K562 (cell line): Measurements from ENCODE around the gene WDR45. TPM values are rescaled to one million over a fixed set of nuclear protein-coding genes. Genes with fewer than 3 reads are reported as not detected.

Experiments used
- ATAC-seq: fragments of 200-7000 bp; cut with Tn5 transposase; 3 replicates; pipeline ENCODE4 v1.9.1; 2020; ENCODE audit warnings: moderate library complexity
- BruUV-seq: library from RNA; stranded (reverse); fragments of 400-500 nt; replicated peaks from 2 replicates; lab custom pipeline; 2021; lab: Mats Ljungman, UMichigan
- CTCF ChIA-PET: fragments of 300-600 bp; formaldehyde crosslinking; extraction: SDS; loops from one replicate; lab custom pipeline; 2021; ENCODE audit warnings: low intra/inter-chr PET ratio; lab: Yijun Ruan, JAX
- POLR2A ChIA-PET: fragments of 300-600, 350-650 bp; sonication (Branson Sonifier 250); formaldehyde crosslinking; extraction: SDS; loops from one replicate; lab custom pipeline; 2021; ENCODE audit warnings: antibody characterized with exemption, inconsistent platforms; lab: Yijun Ruan, JAX
- DNase-seq, 4 experiments: peaks; one replicate each; pipeline versions ENCODE4 v3.0.0 to v3.0.0-alpha.2; 2011 to 2018; ENCODE audit warnings: low spot score in 3 of 4, mixed read lengths in 3 of 4; ENCODE audit errors: extremely low read depth in 1 of 4
- FAIRE-seq: peaks from 2 replicates; lab custom pipeline; 2011; peaks lifted over from hg19 to GRCh38; lab: Jason Lieb, UNC
- H2AFZ ChIP-seq: 2 replicates; pipeline ENCODE4 v1.6.0; 2011; ENCODE audit warnings: low read depth, low read length, control low read depth, inconsistent platforms
- H3K27ac ChIP-seq: fragments of 200-600 bp; 3 replicates; pipeline ENCODE4 v1.8.0; 2011; ENCODE audit warnings: low read depth, mild to moderate bottlenecking, control low read depth, inconsistent platforms, low read length, moderate library complexity, mixed read lengths; ENCODE audit errors: extremely low read depth
- H3K27me3 ChIP-seq, 2 experiments: fragments of 300-600 bp in 1 of 2; 2 replicates in 1 of 2; 3 replicates in 1 of 2; pipeline versions ENCODE4 v1.6.0 to v1.8.0; 2011; ENCODE audit warnings: inconsistent platforms in 2 of 2, low read length in 2 of 2, mild to moderate bottlenecking in 1 of 2, mixed read lengths in 1 of 2, moderate library complexity in 1 of 2; ENCODE audit not compliant: control insufficient read depth in 2 of 2, insufficient read depth in 2 of 2
- H3K36me3 ChIP-seq: fragments of 300-600 bp; 3 replicates; pipeline ENCODE4 v1.8.0; 2011; ENCODE audit warnings: mild to moderate bottlenecking, low read length, inconsistent platforms; ENCODE audit not compliant: control insufficient read depth, insufficient read depth
- H3K4me1 ChIP-seq, 2 experiments: fragments of 200-600 bp in 1 of 2; replicated peaks in 1 of 2; 2 replicates in 1 of 2; 3 replicates in 1 of 2; pipeline versions ENCODE4 v1.5.1 to v1.8.0; 2011; ENCODE audit warnings: inconsistent platforms in 2 of 2, low read length in 2 of 2, mild to moderate bottlenecking in 1 of 2, mixed read lengths in 1 of 2, moderate library complexity in 1 of 2; ENCODE audit not compliant: control insufficient read depth in 2 of 2, insufficient read depth in 2 of 2
- H3K4me2 ChIP-seq: 2 replicates; pipeline ENCODE4 v1.6.1; 2011; ENCODE audit warnings: low read length, control low read depth, inconsistent platforms, mixed read lengths; ENCODE audit not compliant: insufficient read depth
- H3K4me3 ChIP-seq: fragments of 200-600 bp; sonication (generic), shearing (Covaris generic); 2 replicates; pipeline ENCODE4 v1.5.1; 2016; ENCODE audit warnings: control low read depth, inconsistent platforms
- H3K79me2 ChIP-seq: fragments of 200-600 bp; 3 replicates; pipeline ENCODE4 v1.8.0; 2011; ENCODE audit warnings: low read length, inconsistent platforms; ENCODE audit not compliant: control insufficient read depth, insufficient read depth
- H3K9ac ChIP-seq, 2 experiments: 2 replicates each; pipeline versions ENCODE4 v1.6.0 to v1.6.1; 2011; ENCODE audit warnings: low read depth in 2 of 2, low read length in 2 of 2, control low read depth in 1 of 2, inconsistent platforms in 1 of 2, mild to moderate bottlenecking in 1 of 2, mixed read lengths in 1 of 2; ENCODE audit not compliant: insufficient read depth in 1 of 2
- H3K9me1 ChIP-seq: one replicate; pipeline ENCODE4 v1.6.0; 2011; ENCODE audit warnings: inconsistent platforms, mild to moderate bottlenecking, low read length, moderate library complexity; ENCODE audit not compliant: control insufficient read depth, insufficient read depth
- H3K9me3 ChIP-seq: replicated peaks from 2 replicates; pipeline ENCODE4 v1.5.1; 2011; ENCODE audit warnings: low read depth, low read length, inconsistent platforms; ENCODE audit not compliant: control insufficient read depth, insufficient read depth
- H4K20me1 ChIP-seq: replicated peaks from 2 replicates; pipeline ENCODE4 v1.6.1; 2011; ENCODE audit warnings: low read length, inconsistent platforms, mixed read lengths; ENCODE audit not compliant: control insufficient read depth, insufficient read depth
- HDAC2 ChIP-seq: fragments of 450-650 bp; IDR thresholded peaks from 2 replicates; pipeline ENCODE4 v1.6.1; 2016; ENCODE audit warnings: mild to moderate bottlenecking
- HES1 ChIP-seq: fragments of 450-650 bp; IDR thresholded peaks from 2 replicates; pipeline ENCODE4 v1.6.1; 2016; ENCODE audit warnings: low read depth, mild to moderate bottlenecking, moderate library complexity
- MAFG ChIP-seq: fragments of 450-650 bp; conservative IDR thresholded peaks from 2 replicates; pipeline ENCODE4 v1.6.1; 2016; ENCODE audit warnings: missing genetic modification characterization, missing compliant biosample characterization
- MEF2D ChIP-seq: conservative IDR thresholded peaks from 2 replicates; pipeline ENCODE4 v1.6.1; 2016; ENCODE audit warnings: low read depth, missing genetic modification characterization, missing compliant biosample characterization
- RBM25 ChIP-seq: fragments of 200-400 bp; formaldehyde crosslinking; IDR thresholded peaks from 2 replicates; pipeline ENCODE4 v1.6.1; 2018; ENCODE audit warnings: low read length, low read depth, moderate library complexity; ENCODE audit not compliant: severe bottlenecking
- RUNX1 ChIP-seq: sonication (generic); IDR thresholded peaks from 2 replicates; pipeline ENCODE4 v1.6.1; 2016; ENCODE audit warnings: antibody characterized with exemption, low read depth
- SMAD2 ChIP-seq: fragments of 150-350 bp; IDR thresholded peaks from 2 replicates; pipeline ENCODE4 v1.6.1; 2014; ENCODE audit warnings: low read depth, mild to moderate bottlenecking, low read length
- ZBTB17 ChIP-seq: fragments of 450-650 bp; formaldehyde crosslinking; IDR thresholded peaks from 2 replicates; pipeline ENCODE4 v1.4.0; 2020; ENCODE audit warnings: mild to moderate bottlenecking
- ZNF384 ChIP-seq: IDR thresholded peaks from 2 replicates; pipeline ENCODE4 v1.6.1; 2012; ENCODE audit warnings: low read depth, low read length, improper control_type of control experiment
- WGBS: fragments of 100-300 bp; shearing (Covaris generic); methylation state at CpG from one replicate; pipeline ENCODE4 v1.1.6; 2016; ENCODE audit warnings: low coverage, mixed read lengths; ENCODE audit not compliant: insufficient coverage; ENCODE audit errors: missing lambda C conversion rate; 5-methylcytosine and 5-hydroxymethylcytosine counted together
- in situ Hi-C: fragments of 300-500 bp; cut with MboI; formaldehyde crosslinking; loops from 4 replicates; pipeline ENCODE4 v1.15.0; 2018; ENCODE audit warnings: inconsistent platforms, mixed read lengths
- intact Hi-C: fragments of 100-400 bp; cut with micrococcal nuclease; formaldehyde crosslinking; loops from 2 replicates; pipeline ENCODE4 v1.14.2; 2022
- polyA plus RNA-seq, 8 experiments: library from polyadenylated mRNA; depleted of rRNA in 4 of 8; stranded (reverse) in 5 of 8; unstranded in 3 of 8; fragments of >200 nt; fragmentation: Nextera tagmentation in 2 of 8; fragmentation: Illumina TruSeq in 1 of 8; extraction: Ambion mirVana in 2 of 8; extraction: Trizol in 1 of 8; gene quantifications; 2 replicates each; pipeline versions ENCODE4 v1.2.1 to v1.2.3, GENCODE V29; 2011 to 2014; ENCODE audit warnings: inconsistent platforms in 1 of 8, missing spikeins in 1 of 8
- total RNA-seq, 7 experiments: library from RNA; depleted of rRNA in 6 of 7; stranded (reverse); fragments of >200 nt in 6 of 7; fragmentation: Illumina TruSeq in 2 of 7; extraction: Trizol in 2 of 7; gene quantifications; 2 replicates each; pipeline versions ENCODE4 v1.2.1 to v1.2.3, GENCODE V29; 2011 to 2021; ENCODE audit warnings: low replicate concordance in 1 of 7

WDR45 gene
- total and polyA plus RNA-seq, 9 of the 15 experiments (the other 6 are each of a cell fraction or from before 2014, with no cell fraction given): 19.4 to 136 (median 59.7) TPM

DNA sequence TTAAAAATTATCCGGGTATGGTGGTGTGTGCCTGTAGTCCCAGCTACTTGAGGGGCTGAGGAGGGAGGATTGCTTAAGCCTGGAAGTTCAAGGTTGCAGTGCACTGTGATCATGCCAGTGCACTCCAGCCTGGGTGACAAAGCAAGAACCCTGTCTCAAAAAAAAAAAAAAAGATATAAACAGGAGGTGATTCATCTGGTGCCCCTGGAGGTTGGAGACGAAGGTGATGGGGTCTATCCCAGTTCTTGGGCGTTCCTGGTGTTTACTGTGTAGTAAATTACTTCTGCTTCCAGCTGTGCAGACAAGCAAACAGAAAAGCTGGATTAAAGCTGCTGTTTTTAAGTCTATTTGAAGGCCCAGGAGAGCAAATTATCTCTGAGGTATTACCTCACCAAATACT, 23.9 kb upstream of the WDR45 start:
- Histone ChIP-seq H3K4me3 (no peak overlapping the region), H3K27ac (no peak overlapping the region), H3K4me2 (no peak overlapping the region), H3K9ac (no peak overlapping the region), H2AFZ (no peak overlapping the region), H3K9me1 (no peaks in the 10 kb centered on the region), H3K4me1 (peaks cover 6 to 14% of the 10 kb centered on the region in 2 experiments; a peak in 4 of 5 replicates), H3K36me3 (peaks cover 9% of the 10 kb centered on the region; the same call in 2 of the 3 replicates), H3K9me3 (no peaks in the 10 kb centered on the region), H3K27me3 (no peaks in the 10 kb centered on the region), H3K79me2 (peaks cover 19% of the 10 kb centered on the region), H4K20me1 (no peaks in the 10 kb centered on the region)
- ChIA-PET CTCF (no interaction called here), POLR2A (interaction anchor here (0.8 to 0.9 kb wide), 2 partner anchors 9 to 15 kb away, joined by 3 to 5 read pairs; no protein-coding TSS in a partner anchor)
- no peak for FAIRE-seq
- no peak for ATAC-seq
- TF ChIP-seq ZBTB17 (CRISPR knock-in tag) (no peak), ZNF384 (0 out of 2 replicates have a peak, but pooled peaks have one; percentile 5)
- in situ Hi-C loops: loop anchor here (10.0 kb wide), 1 partner anchor 129 kb away; the partner anchor contains the start of gene KCND1
- intact Hi-C loops: loop anchor here (5.0 kb wide), 2 partner anchors 61 to 206 kb away; partner anchors contain the start of genes PQBP1, TFE3 and TIMM17B
- no peak for DNase-seq
- no TSS peak for BruUV-seq
- WGBS: 37% methylated on average over 3 of the region's 3 CpGs

- no peaks in the 10 kb centered on the region for H3K9me3 ChIP-seq
- ATAC-seq (no peak), DNase-seq (no peak), FAIRE-seq (no peak)
- peaks cover 9% of the 10 kb centered on the region; the same call in 2 of the 3 replicates for H3K36me3 ChIP-seq
- H3K9ac ChIP-seq: peak overlapping the region; percentile 61 to 97; a peak in 2 of 4 replicates
- CTCF ChIA-PET: no interaction called here
- H4K20me1 ChIP-seq: no peaks in the 10 kb centered on the region
- intact Hi-C loops (loop anchor here (5.0 kb wide), 2 partner anchors 60 to 205 kb away; partner anchors contain the start of genes PQBP1, TFE3 and TIMM17B), in situ Hi-C loops (loop anchor here (10.0 kb wide), 1 partner anchor 127 kb away; the partner anchor contains the start of gene KCND1)
- peaks cover 6 to 14% of the 10 kb centered on the region in 2 experiments; a peak in 4 of 5 replicates for H3K4me1 ChIP-seq
- POLR2A ChIA-PET: interaction anchor here (1.0 kb wide), 1 partner anchor 59 kb away, joined by 3 read pairs; no protein-coding TSS in a partner anchor
- no peak for TF ChIP-seq RBM25
- no peak for TF ChIP-seq HES1
- no peak for TF ChIP-seq HDAC2
- TF ChIP-seq RUNX1: no peak
- no peak for TF ChIP-seq MEF2D (tag)
- no peak for TF ChIP-seq SMAD2
- no peak for TF ChIP-seq MAFG (tag)
- H3K4me3 ChIP-seq: no peak overlapping the region
- H3K4me2 ChIP-seq: 0 out of 2 replicates have a peak overlapping the region, but pooled peaks have one; percentile 99
- BruUV-seq: no TSS peak
- no peaks in the 10 kb centered on the region for H3K27me3 ChIP-seq
- 76% methylated on average over 7 of the region's 9 CpGs for WGBS
- H3K79me2 ChIP-seq: peaks cover 27% of the 10 kb centered on the region
- H2AFZ ChIP-seq: no peak overlapping the region
- H3K27ac ChIP-seq: no peak overlapping the region
- H3K9me1 ChIP-seq: no peaks in the 10 kb centered on the region
Measured at GRCh38 chrX:49102190-49102589, 22.5 kb upstream of the WDR45 start.
